Measurements from ENCODE around the gene HEXA.

The HEXA gene

GRCh38 chr15:72338148-72338547 is 37.7 kb downstream of the HEXA start:
- no peak for ATAC-seq
- TF ChIP-seq ZC3H10 (CRISPR knock-in tag; IDR thresholded peaks at IDR 0.05) (no peak), RARB (CRISPR knock-in tag; IDR thresholded peaks at IDR 0.05) (no peak), GLIS3 (CRISPR knock-in tag; IDR thresholded peaks at IDR 0.05) (no peak), TSHZ2 (CRISPR knock-in tag; IDR thresholded peaks at IDR 0.05) (no peak), ESRRG (CRISPR knock-in tag; IDR thresholded peaks at IDR 0.05) (no peak)

- no peak for TF ChIP-seq ISL1 (CRISPR knock-in tag; IDR thresholded peaks at IDR 0.05)
- no peak for TF ChIP-seq BACH2 (CRISPR knock-in tag; IDR thresholded peaks at IDR 0.05; ENCODE audit: borderline replicate concordance)
- TF ChIP-seq GLIS3 (CRISPR knock-in tag; IDR thresholded peaks at IDR 0.05) = no peak
- TF ChIP-seq OSR1 (CRISPR knock-in tag; IDR thresholded peaks at IDR 0.05) = no peak
- no peak for TF ChIP-seq ZC3H10 (CRISPR knock-in tag; IDR thresholded peaks at IDR 0.05)
- no peak for TF ChIP-seq TOX (CRISPR knock-in tag; IDR thresholded peaks at IDR 0.05; ENCODE audit: borderline replicate concordance)
- no peak for TF ChIP-seq RARB (CRISPR knock-in tag; IDR thresholded peaks at IDR 0.05)
- no peak for TF ChIP-seq ZNF565 (CRISPR knock-in tag; conservative IDR thresholded peaks at IDR 0.05; ENCODE audit: low read depth)
- TF ChIP-seq TSHZ2 (CRISPR knock-in tag; IDR thresholded peaks at IDR 0.05) = no peak
- no peak for TF ChIP-seq ARNTL (CRISPR knock-in tag; IDR thresholded peaks at IDR 0.05; ENCODE audit: borderline replicate concordance, low read depth)
- TF ChIP-seq PPARA (CRISPR knock-in tag; IDR thresholded peaks at IDR 0.05; ENCODE audit: borderline replicate concordance) = no peak
- TF ChIP-seq CSRNP3 (CRISPR knock-in tag; IDR thresholded peaks at IDR 0.05) = no peak
- no peak for TF ChIP-seq SNAI2 (CRISPR knock-in tag; IDR thresholded peaks at IDR 0.05)
- TF ChIP-seq CSDC2 (CRISPR knock-in tag; IDR thresholded peaks at IDR 0.05) = no peak
- TF ChIP-seq PATZ1 (CRISPR knock-in tag; IDR thresholded peaks at IDR 0.05; ENCODE audit: borderline replicate concordance) = no peak
- TF ChIP-seq ZNF70 (CRISPR knock-in tag; IDR thresholded peaks at IDR 0.05) = no peak
- no peak for TF ChIP-seq TCF4 (CRISPR knock-in tag; IDR thresholded peaks at IDR 0.05; ENCODE audit: borderline replicate concordance)
- ATAC-seq = no peak
Measured at GRCh38 chr15:72334842-72335241, 41.0 kb downstream of the HEXA start.

DNA sequence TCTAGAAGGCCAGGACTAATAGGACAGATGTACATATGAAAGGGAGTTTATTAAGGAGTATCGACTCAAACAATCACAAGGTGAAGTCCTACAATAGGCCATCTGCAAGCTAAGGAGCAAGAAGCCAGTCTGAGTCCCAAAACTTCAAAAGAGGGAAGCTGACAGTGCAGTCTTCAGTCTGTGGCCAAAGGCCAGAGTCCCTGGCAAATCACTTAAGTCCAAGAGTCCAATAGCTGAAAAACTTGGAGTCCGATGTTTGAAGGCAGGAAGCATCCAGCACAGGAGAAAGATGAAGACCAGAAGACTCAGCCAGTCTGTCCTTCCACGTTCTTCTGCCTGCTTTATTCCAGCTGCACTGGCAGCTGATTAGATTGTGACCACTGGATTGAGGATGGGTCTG is 44.8 kb downstream of the HEXA start:
- TF ChIP-seq CREB5 (CRISPR knock-in tag; IDR thresholded peaks at IDR 0.05; ENCODE audit: low read depth) (no peak), ZFP3 (CRISPR knock-in tag; IDR thresholded peaks at IDR 0.05) (no peak)
- ATAC-seq = no peak
